ENCODE results near the gene ENOX1. TPM values are rescaled to one million over a fixed set of nuclear protein-coding genes. Genes with fewer than 3 reads are reported as not detected.

Gene ENOX1
- polyA plus RNA-seq, 2 of the 4 experiments (the other 2 are of a cell fraction) = 0.28 to 0.41 TPM

GRCh38 chr13:43222086-43222485 lies 564.7 kb downstream of the ENOX1 start:
- Histone ChIP-seq H3K4me2 (no peak overlapping the region), H3K27ac (no peak overlapping the region), H3K4me1 (no peaks in the 10 kb centered on the region), H3K4me3 (no peak overlapping the region), H3K9me3 (no peaks in the 10 kb centered on the region)
- whole genome bisulfite sequencing (ENCODE audit: missing lambda C conversion rate) = 66% methylated on average over 6 of the region's 6 CpGs
- TF ChIP-seq NR3C1 (IDR thresholded peaks at IDR 0.05) (no peak), RCOR1 (IDR thresholded peaks at IDR 0.05; ENCODE audit: low read depth, low read length) (no peak), PBX3 (IDR thresholded peaks at IDR 0.05) (no peak), EP300 (IDR thresholded peaks at IDR 0.05) (no peak), SMC3 (IDR thresholded peaks at IDR 0.05) (no peak), ESRRA (IDR thresholded peaks at IDR 0.05; ENCODE audit: borderline replicate concordance, low read length) (no peak), CHD2 (IDR thresholded peaks at IDR 0.05; ENCODE audit: low read length, partially characterized antibody) (no peak), E2F6 (IDR thresholded peaks at IDR 0.05; ENCODE audit: borderline replicate concordance, low read depth) (no peak)
- ChIA-PET POLR2A (no interaction called here), CTCF (no interaction called here)
- no peak for FAIRE-seq
- no peak for ATAC-seq
- no peak for DNase-seq (ENCODE audit: low read depth in 1 of 2, low spot score in 1 of 2)

- no peak for ATAC-seq
- Histone ChIP-seq H3K4me2 (no peak overlapping the region), H3K4me3 (no peak overlapping the region), H3K9me3 (no peaks in the 10 kb centered on the region), H3K27ac (no peak overlapping the region), H3K4me1 (no peaks in the 10 kb centered on the region)
- CTCF ChIA-PET = no interaction called here
- POLR2A ChIA-PET = no interaction called here
- DNase-seq (ENCODE audit: low read depth in 1 of 2, low spot score in 1 of 2) = no peak
- no peak for TF ChIP-seq HOXA7 (CRISPR knock-in tag; IDR thresholded peaks at IDR 0.05)
- WGBS (ENCODE audit: missing lambda C conversion rate) = 90% methylated on average over 1 of the region's 1 CpG
- FAIRE-seq = no peak
These were observed 565.2 kb downstream of the ENOX1 start for GRCh38 chr13:43221611-43222010.

GRCh38 chr13:43220873-43221595 lies 565.7 kb downstream of the ENOX1 start:
- DNase-seq (ENCODE audit: low read depth in 1 of 2, low spot score in 1 of 2) = no peak
- WGBS (ENCODE audit: missing lambda C conversion rate) = 68% methylated on average over 6 of the region's 8 CpGs
- Histone ChIP-seq H3K4me1 (no peaks in the 10 kb centered on the region), H3K27ac (no peak overlapping the region), H3K9me3 (no peaks in the 10 kb centered on the region), H3K4me2 (no peak overlapping the region), H3K4me3 (no peak overlapping the region)
- TF ChIP-seq REST (IDR thresholded peaks at IDR 0.05) (no peak), PHF8 (IDR thresholded peaks at IDR 0.05; ENCODE audit: borderline replicate concordance, low read depth) (no peak), HOXA7 (CRISPR knock-in tag; IDR thresholded peaks at IDR 0.05) (no peak), HES2 (IDR thresholded peaks at IDR 0.05) (no peak), ATOH8 (CRISPR knock-in tag; IDR thresholded peaks at IDR 0.05; ENCODE audit: low read depth) (no peak), HMGXB4 (CRISPR knock-in tag; IDR thresholded peaks at IDR 0.05; ENCODE audit: borderline replicate concordance) (no peak), ELK1 (IDR thresholded peaks at IDR 0.05; ENCODE audit: low read depth, low read length) (no peak), MAX (IDR thresholded peaks at IDR 0.05) (no peak), HOXB5 (CRISPR knock-in tag; IDR thresholded peaks at IDR 0.05) (no peak), RAD21 (conservative IDR thresholded peaks at IDR 0.05 in 1 of 2, IDR thresholded peaks at IDR 0.05 in 1 of 2) (no peak)
- ATAC-seq = no peak
- no peak for FAIRE-seq
- CTCF ChIA-PET = no interaction called here
- POLR2A ChIA-PET = no interaction called here
